BJ (cell line): Measurements from ENCODE around the gene ATG5. TPM values are rescaled to one million over a fixed set of nuclear protein-coding genes. Genes with fewer than 3 reads are reported as not detected.

Experiments used
- CTCF ChIA-PET: fragments of 350-600 bp; formaldehyde crosslinking; extraction: SDS; loops from one replicate; lab custom pipeline; 2021; ENCODE audit warnings: antibody characterized with exemption, inconsistent platforms; lab: Yijun Ruan, JAX
- POLR2A ChIA-PET: fragments of 300-600 bp; sonication (Branson Sonifier 250); formaldehyde crosslinking; extraction: SDS; loops from one replicate; lab custom pipeline; 2021; ENCODE audit warnings: antibody characterized with exemption; lab: Charles Lee
- DNase-seq: peaks from one replicate; pipeline ENCODE4 v3.0.0-alpha.2; 2011; ENCODE audit warnings: low read depth
- H3K27me3 ChIP-seq: 2 replicates; pipeline ENCODE4 v1.6.0; 2011; ENCODE audit warnings: low read length; ENCODE audit not compliant: control insufficient read depth, insufficient read depth
- H3K36me3 ChIP-seq: 2 replicates; pipeline ENCODE4 v1.5.1; 2011; ENCODE audit warnings: low read length; ENCODE audit not compliant: control insufficient read depth, insufficient read depth
- H3K4me3 ChIP-seq: 2 replicates; pipeline ENCODE4 v1.5.1; 2011; ENCODE audit warnings: low read depth, mild to moderate bottlenecking, control low read depth, low read length
- polyA plus RNA-seq: library from polyadenylated mRNA; depleted of rRNA; stranded (reverse); fragments of >200 nt; gene quantifications from 2 replicates; pipeline ENCODE4 v1.2.3, GENCODE V29; 2011
- TF ChIP-seq, protein P1 (sequence below): IDR thresholded peaks from 2 replicates; pipeline ENCODE4 v1.5.1; 2011; ENCODE audit warnings: low read depth, mild to moderate bottlenecking, control low read depth, inconsistent platforms, low read length, moderate library complexity; ENCODE audit not compliant: insufficient read depth

Gene ATG5
- polyA plus RNA-seq, 1 experiment, result 18.6 TPM

DNA sequence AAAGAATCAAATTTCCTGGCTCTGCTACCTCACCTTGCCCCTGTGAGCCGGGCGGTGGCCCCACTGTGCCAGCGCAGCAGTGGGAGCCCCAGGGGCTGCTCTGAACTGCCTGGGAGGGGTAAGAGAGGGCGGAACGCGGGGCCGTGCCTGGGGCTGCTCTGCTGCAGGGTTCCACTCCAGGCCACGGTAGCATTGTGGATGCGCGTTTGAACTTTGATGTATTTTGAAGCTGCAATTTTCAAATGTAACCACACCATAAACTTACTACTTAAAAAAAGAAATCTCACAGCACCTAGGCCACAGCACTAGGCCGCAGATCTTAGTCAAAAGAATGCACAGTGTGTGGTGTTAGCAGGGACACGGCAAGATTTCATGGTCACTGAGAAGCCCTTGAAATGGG lies 181.9 kb downstream of the ATG5 start:
- no peak for DNase-seq
- ChIA-PET CTCF (interaction anchor here (1.2 kb wide), 1 partner anchor 20 kb away, joined by 4 read pairs; no protein-coding TSS in a partner anchor), POLR2A (no interaction called here)
- Histone ChIP-seq H3K4me3 (no peak overlapping the region), H3K27me3 (no peaks in the 10 kb centered on the region), H3K36me3 (no peaks in the 10 kb centered on the region)
- TF ChIP-seq, protein P1, sequence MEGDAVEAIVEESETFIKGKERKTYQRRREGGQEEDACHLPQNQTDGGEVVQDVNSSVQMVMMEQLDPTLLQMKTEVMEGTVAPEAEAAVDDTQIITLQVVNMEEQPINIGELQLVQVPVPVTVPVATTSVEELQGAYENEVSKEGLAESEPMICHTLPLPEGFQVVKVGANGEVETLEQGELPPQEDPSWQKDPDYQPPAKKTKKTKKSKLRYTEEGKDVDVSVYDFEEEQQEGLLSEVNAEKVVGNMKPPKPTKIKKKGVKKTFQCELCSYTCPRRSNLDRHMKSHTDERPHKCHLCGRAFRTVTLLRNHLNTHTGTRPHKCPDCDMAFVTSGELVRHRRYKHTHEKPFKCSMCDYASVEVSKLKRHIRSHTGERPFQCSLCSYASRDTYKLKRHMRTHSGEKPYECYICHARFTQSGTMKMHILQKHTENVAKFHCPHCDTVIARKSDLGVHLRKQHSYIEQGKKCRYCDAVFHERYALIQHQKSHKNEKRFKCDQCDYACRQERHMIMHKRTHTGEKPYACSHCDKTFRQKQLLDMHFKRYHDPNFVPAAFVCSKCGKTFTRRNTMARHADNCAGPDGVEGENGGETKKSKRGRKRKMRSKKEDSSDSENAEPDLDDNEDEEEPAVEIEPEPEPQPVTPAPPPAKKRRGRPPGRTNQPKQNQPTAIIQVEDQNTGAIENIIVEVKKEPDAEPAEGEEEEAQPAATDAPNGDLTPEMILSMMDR, result no peak

DNA sequence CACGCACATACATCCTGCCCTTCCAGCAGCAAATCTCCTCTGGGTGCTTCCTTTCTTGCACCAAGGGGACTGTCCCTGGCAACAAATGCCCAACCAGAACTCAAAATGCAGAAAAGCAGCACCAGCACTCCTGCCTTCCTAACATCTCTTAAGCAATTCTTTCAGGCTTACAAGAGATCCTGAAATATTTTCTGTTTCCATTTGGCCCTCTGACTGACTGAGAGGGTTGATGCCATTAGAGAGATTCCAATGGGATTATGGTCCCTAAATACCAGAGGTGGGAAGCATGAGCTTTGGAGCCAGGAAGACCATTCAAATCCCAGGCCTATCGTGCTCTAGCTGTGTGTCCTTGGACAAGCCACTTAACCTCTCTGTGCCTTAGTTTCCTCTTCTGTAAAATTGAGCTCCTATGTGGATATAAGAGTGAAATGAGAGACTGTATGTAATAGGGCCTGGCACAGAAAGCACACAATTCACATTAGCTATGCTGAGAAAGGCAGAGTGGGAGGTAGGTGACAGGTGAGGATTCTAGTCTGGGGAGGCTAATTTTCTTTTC lies 182.6 kb downstream of the ATG5 start:
- CTCF ChIA-PET, result interaction anchor here (1.2 kb wide), 1 partner anchor 21 kb away, joined by 4 read pairs; no protein-coding TSS in a partner anchor
- no peak for DNase-seq
- TF ChIP-seq, protein P1, result no peak

DNA sequence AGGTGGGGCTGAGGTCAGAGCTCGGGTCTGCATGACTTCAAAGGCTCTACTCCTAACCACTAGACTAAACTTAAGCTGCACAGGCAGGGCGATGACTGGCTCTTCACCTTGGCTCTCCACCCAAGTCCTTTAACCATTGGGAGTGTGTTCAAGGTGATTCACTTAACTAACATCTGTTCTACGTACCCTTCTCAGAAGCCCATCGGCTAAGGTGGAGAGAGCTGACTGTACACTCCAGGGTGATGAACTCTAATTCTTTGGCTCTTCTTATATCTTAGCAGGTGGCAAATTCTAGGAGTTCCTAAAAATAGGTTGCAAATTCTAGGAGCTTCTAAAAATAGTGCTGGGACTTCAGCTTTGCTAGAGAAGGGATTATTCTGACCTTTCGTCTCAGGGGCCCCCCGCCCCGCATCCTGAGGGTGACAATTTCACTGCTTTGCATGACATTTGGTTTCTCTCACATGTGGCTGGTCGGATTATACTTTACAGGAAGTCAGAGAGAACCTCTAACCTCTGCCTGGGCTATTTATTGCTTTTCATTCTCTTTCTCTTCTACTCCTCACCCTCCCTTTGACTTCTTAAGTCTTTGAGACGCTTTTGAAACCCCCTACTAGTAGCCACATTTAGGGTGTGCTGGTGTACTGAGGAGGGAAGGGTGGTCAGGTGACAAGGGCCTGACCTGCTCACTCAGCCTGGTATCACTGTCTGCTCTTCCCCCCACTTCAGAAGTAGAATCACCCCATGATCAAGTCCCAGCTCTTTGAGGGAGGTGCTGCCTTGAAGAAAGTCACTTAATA lies 183.9 kb downstream of the ATG5 start:
- H3K36me3 ChIP-seq, result no peaks in the 10 kb centered on the region
- no peaks in the 10 kb centered on the region for H3K27me3 ChIP-seq
- POLR2A ChIA-PET, result no interaction called here
- H3K4me3 ChIP-seq, result no peak overlapping the region
- CTCF ChIA-PET, result interaction anchor here (1.3 kb wide), 1 partner anchor 25 kb away, joined by 3 read pairs; no protein-coding TSS in a partner anchor
- TF ChIP-seq, protein P1, result no peak
- DNase-seq, result no peak

More for the DNA sequence above, 182.6 kb downstream of the ATG5 start:
- POLR2A ChIA-PET, result no interaction called here
- Histone ChIP-seq H3K4me3 (no peak overlapping the region), H3K27me3 (no peaks in the 10 kb centered on the region), H3K36me3 (no peaks in the 10 kb centered on the region)

DNA sequence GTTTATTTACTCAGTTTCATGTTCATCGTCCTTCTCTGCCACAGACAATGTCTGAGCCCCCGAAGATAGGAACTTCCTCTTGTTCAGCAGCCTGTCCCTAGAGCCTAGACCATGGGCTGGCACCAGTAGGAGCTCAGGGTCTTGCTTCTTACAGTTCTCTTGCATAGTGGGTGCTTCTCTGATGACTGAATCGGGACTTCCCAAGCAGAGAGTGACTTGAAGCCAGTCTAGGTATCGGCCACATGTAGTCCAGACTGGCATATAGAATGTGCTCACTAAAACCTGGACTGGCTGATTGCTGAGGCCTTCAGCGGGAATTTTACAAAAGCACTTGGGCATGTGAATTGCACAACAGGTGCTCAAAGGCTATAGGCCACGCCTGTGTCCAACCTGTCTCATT lies 187.4 kb downstream of the ATG5 start:
- CTCF ChIA-PET, result no interaction called here
- Histone ChIP-seq H3K27me3 (no peaks in the 10 kb centered on the region), H3K4me3 (no peak overlapping the region), H3K36me3 (no peaks in the 10 kb centered on the region)
- TF ChIP-seq, protein P1, result no peak
- POLR2A ChIA-PET, result no interaction called here
- no peak for DNase-seq

DNA sequence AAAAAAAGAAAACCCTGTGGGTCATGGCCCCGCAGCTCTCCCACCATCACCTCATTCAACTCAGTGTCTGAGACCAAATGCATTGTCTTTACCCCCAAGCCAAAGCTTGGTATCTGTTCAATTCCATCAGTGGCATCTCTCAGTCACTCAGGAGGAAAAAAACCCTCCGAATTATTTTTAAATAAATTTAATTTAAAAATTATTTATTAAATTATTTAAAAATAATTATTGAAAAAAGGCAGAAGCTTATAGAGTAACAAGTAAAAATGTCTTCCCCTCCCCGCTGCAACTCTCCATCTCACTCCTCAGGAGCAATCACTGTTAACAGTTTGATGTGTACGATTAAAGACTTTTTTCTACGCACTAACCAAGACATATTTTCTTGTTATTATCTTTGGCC lies 188.7 kb downstream of the ATG5 start:
- POLR2A ChIA-PET, result no interaction called here
- no peak overlapping the region for H3K4me3 ChIP-seq
- DNase-seq, result no peak
- CTCF ChIA-PET, result no interaction called here
- TF ChIP-seq, protein P1, result no peak
- no peaks in the 10 kb centered on the region for H3K36me3 ChIP-seq
- no peaks in the 10 kb centered on the region for H3K27me3 ChIP-seq
